Measurements from ENCODE around the gene HDAC4. TPM values are rescaled to one million over a fixed set of nuclear protein-coding genes. Genes with fewer than 3 reads are reported as not detected.
A peak's percentile ranks its signal among the peaks of the same experiment; 100 is the strongest.

Gene HDAC4
- total and polyA plus RNA-seq, 12 donors = 3.7 to 40.0 (median 25.5) TPM

- Histone ChIP-seq H3K36me3 (peaks cover 0 to 79% (median 7%) of the 10 kb centered on the region in 9 donors), H3K4me1 (peaks cover 0 to 17% (median 0%) of the 10 kb centered on the region in 9 donors), H3K27me3 (no peaks in the 10 kb centered on the region), H3K9me3 (peaks cover 0 to 11% (median 0%) of the 10 kb centered on the region in 11 donors), H3K27ac (peak overlapping the region in 3 of 10 donors; percentile 17 to 48 (median 28)), H3K4me3 (no peak overlapping the region)
- DNase-seq (no peak), ATAC-seq (peak in 6 of 8 donors; percentile 44 to 77 (median 68))
- TF ChIP-seq CTCF (IDR thresholded peaks at IDR 0.05) = no peak
- intact Hi-C loops (cut with DNase I) = no loop called here
- 73% methylated on average over 21 of the region's 21 CpGs for WGBS, 2 donors
Observed at GRCh38 chr2:239181074-239181902, 219.5 kb downstream of the HDAC4 start.

- no peak for DNase-seq
- peaks cover 0 to 17% (median 0%) of the 10 kb centered on the region in 9 donors for H3K4me1 ChIP-seq
- no peak for TF ChIP-seq CTCF (IDR thresholded peaks at IDR 0.05)
- no peak overlapping the region for H3K27ac ChIP-seq
- intact Hi-C loops (cut with DNase I) = no loop called here
- H3K27me3 ChIP-seq = no peaks in the 10 kb centered on the region
- 97% methylated on average over 14 of the region's 14 CpGs for WGBS, 2 donors
- H3K9me3 ChIP-seq = peaks cover 0 to 11% (median 0%) of the 10 kb centered on the region in 11 donors
- H3K4me3 ChIP-seq = no peak overlapping the region
- peaks cover 0 to 77% (median 7%) of the 10 kb centered on the region in 9 donors for H3K36me3 ChIP-seq
- ATAC-seq = peak in 1 of 8 donors; percentile 23
Observed at GRCh38 chr2:239180526-239181073, 220.2 kb downstream of the HDAC4 start.

- 92 to 97% methylated on average over 22 of the region's 22 CpGs for WGBS, 2 donors
- Histone ChIP-seq H3K4me1 (peaks cover 0 to 17% (median 0%) of the 10 kb centered on the region in 9 donors), H3K9me3 (peaks cover 0 to 15% (median 0%) of the 10 kb centered on the region in 11 donors), H3K4me3 (no peak overlapping the region), H3K27me3 (no peaks in the 10 kb centered on the region), H3K27ac (no peak overlapping the region), H3K36me3 (peaks cover 0 to 77% (median 7%) of the 10 kb centered on the region in 9 donors)
- DNase-seq (no peak), ATAC-seq (no peak)
- TF ChIP-seq CTCF (IDR thresholded peaks at IDR 0.05) = no peak
- intact Hi-C loops (cut with DNase I) = no loop called here
Observed at GRCh38 chr2:239179851-239180371, 220.9 kb downstream of the HDAC4 start.

- no peak for TF ChIP-seq CTCF (IDR thresholded peaks at IDR 0.05)
- WGBS, 2 donors = 97 to 98% methylated on average over 26 of the region's 26 CpGs
- ATAC-seq (no peak), DNase-seq (no peak)
- Histone ChIP-seq H3K4me1 (peaks cover 0 to 17% (median 0%) of the 10 kb centered on the region in 9 donors), H3K9me3 (peaks cover 0 to 25% (median 9%) of the 10 kb centered on the region in 11 donors), H3K27ac (no peak overlapping the region), H3K27me3 (no peaks in the 10 kb centered on the region), H3K4me3 (no peak overlapping the region), H3K36me3 (peaks cover 0 to 85% (median 15%) of the 10 kb centered on the region in 9 donors)
- intact Hi-C loops (cut with DNase I) = no loop called here
Observed at GRCh38 chr2:239178954-239179353, 221.9 kb downstream of the HDAC4 start.
